ENCODE results near the gene CD99L2.

Gene CD99L2

DNA sequence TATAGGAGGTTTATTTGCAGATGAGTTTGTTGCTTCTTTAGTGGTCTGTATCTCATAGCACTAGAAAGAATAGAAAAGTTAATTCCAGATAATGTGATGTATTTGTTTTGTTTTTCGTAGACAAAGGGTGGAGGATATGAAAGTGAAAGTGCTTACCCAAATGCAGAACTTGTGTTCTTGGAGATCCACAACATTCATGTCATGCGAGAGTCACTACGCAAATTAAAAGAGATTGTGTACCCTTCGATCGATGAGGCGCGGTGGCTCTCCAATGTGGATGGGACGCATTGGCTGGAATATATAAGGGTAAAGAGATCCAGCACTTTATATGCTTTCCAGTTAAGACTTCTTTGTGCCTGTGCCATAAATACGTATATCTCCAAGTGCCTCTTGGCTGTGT lies 162.0 kb downstream of the CD99L2 start:
- DNase-seq (ENCODE audit: extremely low spot score), result no peak
- ChIA-PET POLR2A (no interaction called here), CTCF (no interaction called here)
- TF ChIP-seq, protein P1, sequence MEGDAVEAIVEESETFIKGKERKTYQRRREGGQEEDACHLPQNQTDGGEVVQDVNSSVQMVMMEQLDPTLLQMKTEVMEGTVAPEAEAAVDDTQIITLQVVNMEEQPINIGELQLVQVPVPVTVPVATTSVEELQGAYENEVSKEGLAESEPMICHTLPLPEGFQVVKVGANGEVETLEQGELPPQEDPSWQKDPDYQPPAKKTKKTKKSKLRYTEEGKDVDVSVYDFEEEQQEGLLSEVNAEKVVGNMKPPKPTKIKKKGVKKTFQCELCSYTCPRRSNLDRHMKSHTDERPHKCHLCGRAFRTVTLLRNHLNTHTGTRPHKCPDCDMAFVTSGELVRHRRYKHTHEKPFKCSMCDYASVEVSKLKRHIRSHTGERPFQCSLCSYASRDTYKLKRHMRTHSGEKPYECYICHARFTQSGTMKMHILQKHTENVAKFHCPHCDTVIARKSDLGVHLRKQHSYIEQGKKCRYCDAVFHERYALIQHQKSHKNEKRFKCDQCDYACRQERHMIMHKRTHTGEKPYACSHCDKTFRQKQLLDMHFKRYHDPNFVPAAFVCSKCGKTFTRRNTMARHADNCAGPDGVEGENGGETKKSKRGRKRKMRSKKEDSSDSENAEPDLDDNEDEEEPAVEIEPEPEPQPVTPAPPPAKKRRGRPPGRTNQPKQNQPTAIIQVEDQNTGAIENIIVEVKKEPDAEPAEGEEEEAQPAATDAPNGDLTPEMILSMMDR (IDR thresholded peaks at IDR 0.05; ENCODE audit: control extremely low read depth, extremely low read depth, low read depth, missing control alignments), result no peak

DNA sequence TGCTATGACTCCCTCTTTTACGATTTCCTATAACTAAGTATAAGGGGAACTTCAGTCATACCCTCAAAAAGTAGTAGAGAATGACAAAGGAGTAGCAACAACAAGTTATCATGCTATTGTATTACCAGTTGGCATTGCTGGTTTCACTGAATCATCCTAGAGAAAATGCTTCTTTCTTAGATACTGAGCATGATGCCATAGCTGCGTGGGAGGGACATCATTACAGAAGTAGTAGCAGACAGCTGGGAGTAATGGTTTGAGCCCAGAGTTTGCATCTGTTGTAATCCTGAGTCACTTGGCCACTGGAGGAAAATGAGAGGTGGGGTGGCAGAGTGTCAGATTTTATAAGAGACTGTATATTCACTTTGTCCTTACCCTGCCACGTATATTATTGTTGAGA lies 166.7 kb downstream of the CD99L2 start:
- ChIA-PET CTCF (interaction anchor here (1.8 kb wide), 1 partner anchor 14 kb away, joined by 7 read pairs; no protein-coding TSS in a partner anchor), POLR2A (no interaction called here)
- TF ChIP-seq, protein P1 (IDR thresholded peaks at IDR 0.05; ENCODE audit: control extremely low read depth, extremely low read depth, low read depth, missing control alignments), result no peak
- no peak for DNase-seq (ENCODE audit: extremely low spot score)

DNA sequence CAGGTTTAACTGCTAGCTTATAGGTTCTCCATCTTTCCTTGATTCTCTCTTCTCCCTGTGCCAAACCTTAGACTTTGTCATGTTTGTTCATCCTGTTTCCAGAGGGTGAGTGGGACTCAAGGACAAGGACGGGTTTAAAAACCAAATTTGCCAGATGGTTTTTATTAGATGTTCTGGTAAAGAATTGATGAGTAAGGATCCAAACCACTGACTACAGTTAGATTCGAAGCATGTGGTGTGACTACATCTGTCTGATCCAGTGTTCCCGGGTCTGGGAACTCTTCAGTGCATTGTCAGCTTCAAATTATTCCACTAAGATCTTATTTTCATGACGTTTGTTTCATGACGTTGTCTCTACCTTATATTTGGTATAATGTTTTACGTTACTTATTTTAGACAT lies 167.7 kb downstream of the CD99L2 start:
- POLR2A ChIA-PET, result no interaction called here
- CTCF ChIA-PET, result no interaction called here
- TF ChIP-seq, protein P1 (IDR thresholded peaks at IDR 0.05; ENCODE audit: control extremely low read depth, extremely low read depth, low read depth, missing control alignments), result no peak
- DNase-seq (ENCODE audit: extremely low spot score), result no peak

DNA sequence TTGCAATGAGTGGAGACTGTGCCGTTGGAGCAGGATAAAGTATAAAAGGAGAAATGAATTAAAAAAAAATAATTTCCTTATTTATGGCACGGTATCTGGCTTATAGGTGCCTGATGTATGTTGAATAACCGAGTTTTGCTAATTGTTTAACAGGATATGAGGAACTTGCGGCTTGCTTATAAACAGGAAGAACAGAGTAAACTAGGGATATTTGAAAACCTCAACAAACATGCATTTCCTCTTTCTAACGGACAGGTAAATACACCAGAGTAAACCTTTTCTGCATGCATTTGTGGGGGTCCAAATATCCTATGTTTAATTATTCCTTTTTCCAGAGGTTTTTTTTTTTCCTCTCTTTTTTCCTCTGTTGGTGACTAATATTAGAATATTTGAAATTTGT lies 168.5 kb downstream of the CD99L2 start:
- no peak for DNase-seq (ENCODE audit: extremely low spot score)
- CTCF ChIA-PET, result interaction anchor here (0.7 to 1.3 kb wide), 2 partner anchors 9 to 13 kb away, joined by 3 read pairs; no protein-coding TSS in a partner anchor
- POLR2A ChIA-PET, result no interaction called here
- TF ChIP-seq, protein P1 (IDR thresholded peaks at IDR 0.05; ENCODE audit: control extremely low read depth, extremely low read depth, low read depth, missing control alignments), result no peak

DNA sequence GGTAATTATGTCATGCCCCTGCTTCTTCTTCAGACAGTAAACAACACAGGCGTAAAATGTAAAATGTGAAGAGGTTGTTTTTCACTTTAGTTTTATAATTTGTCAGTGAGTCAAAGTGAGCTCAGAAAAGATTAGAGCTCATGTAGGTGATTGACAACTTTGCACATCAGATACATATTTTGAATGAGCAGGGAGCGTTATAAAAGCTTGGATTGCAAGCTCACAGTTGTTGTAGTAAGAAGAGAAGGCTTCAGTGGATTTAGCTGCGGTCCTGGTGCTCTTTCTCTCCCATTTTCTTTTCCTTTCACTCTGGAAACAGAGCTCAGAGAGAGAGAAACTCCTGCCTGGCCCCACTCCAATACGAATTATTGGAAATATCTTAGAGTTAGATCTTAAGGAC lies 178.8 kb downstream of the CD99L2 start:
- ChIA-PET CTCF (interaction anchor here (4.4 kb wide), 1 partner anchor 36 kb away, joined by 26 read pairs; no protein-coding TSS in a partner anchor), POLR2A (no interaction called here)
- TF ChIP-seq, protein P1 (IDR thresholded peaks at IDR 0.05; ENCODE audit: control extremely low read depth, extremely low read depth, low read depth, missing control alignments), result no peak
- DNase-seq (ENCODE audit: extremely low spot score), result no peak

Data from GM10248 (cell line).